Karpas-422 (cell line): Measurements from ENCODE around the gene KRTAP4-1. TPM values are rescaled to one million over a fixed set of nuclear protein-coding genes. Genes with fewer than 3 reads are reported as not detected.
"Not testable (repeated sequence)": the region's sequence is repeated elsewhere in the genome, so short reads cannot be mapped to it uniquely, and the experiment has no call there.

ENCODE experiments used
- DNase-seq: peaks from one replicate; pipeline ENCODE4 v3.0.0-alpha.2; 2015
- H2AFZ ChIP-seq: fragments of 200-600 bp; sonication (generic); 2 replicates; pipeline ENCODE4 v1.6.1; 2014; ENCODE audit warnings: antibody characterized with exemption, low read length, mixed read lengths
- H3K27ac ChIP-seq: fragments of 200-600 bp; sonication (generic); 2 replicates; pipeline ENCODE4 v1.5.1; 2014; ENCODE audit warnings: mild to moderate bottlenecking, low read length, moderate library complexity
- H3K27me3 ChIP-seq: fragments of 200-600 bp; sonication (generic); 2 replicates; pipeline ENCODE4 v1.6.1; 2014; ENCODE audit warnings: low read length, mixed read lengths
- H3K36me3 ChIP-seq: fragments of 200-600 bp; sonication (generic); 2 replicates; pipeline ENCODE4 v1.6.1; 2014; ENCODE audit warnings: low read length, mixed read lengths; ENCODE audit not compliant: insufficient read depth
- H3K4me1 ChIP-seq: fragments of 200-600 bp; sonication (generic); 2 replicates; pipeline ENCODE4 v1.6.1; 2014; ENCODE audit warnings: mild to moderate bottlenecking, low read length, mixed read lengths
- H3K4me2 ChIP-seq: fragments of 200-600 bp; sonication (generic); 2 replicates; pipeline ENCODE4 v1.6.1; 2014; ENCODE audit warnings: low read length, low read depth, mild to moderate bottlenecking; ENCODE audit not compliant: poor library complexity, severe bottlenecking
- H3K4me3 ChIP-seq: fragments of 200-600 bp; sonication (generic); 2 replicates; pipeline ENCODE4 v1.5.1; 2014; ENCODE audit warnings: mild to moderate bottlenecking, antibody characterized with exemption, low read length, mixed read lengths
- H3K79me2 ChIP-seq: fragments of 200-600 bp; sonication (generic); 2 replicates; pipeline ENCODE4 v1.6.1; 2014; ENCODE audit warnings: mild to moderate bottlenecking, low read length, mixed read lengths
- H3K9ac ChIP-seq: fragments of 200-600 bp; sonication (generic); 2 replicates; pipeline ENCODE4 v1.6.0; 2014; ENCODE audit warnings: low read length
- H3K9me2 ChIP-seq: fragments of 200-600 bp; sonication (generic), shearing (Covaris generic); replicated peaks from 2 replicates; pipeline ENCODE4 v1.6.0; 2014; ENCODE audit warnings: mild to moderate bottlenecking, low read length, moderate library complexity; ENCODE audit not compliant: insufficient read depth
- H3K9me3 ChIP-seq: fragments of 300-700, 200-600 bp; sonication (generic); 2 replicates; pipeline ENCODE4 v1.6.1; 2014; ENCODE audit warnings: low read length, mixed read lengths
- H4K20me1 ChIP-seq: fragments of 200-600 bp; sonication (generic); 2 replicates; pipeline ENCODE4 v1.6.1; 2014; ENCODE audit warnings: mild to moderate bottlenecking, antibody characterized with exemption, low read length, low read depth; ENCODE audit not compliant: insufficient read depth
- total RNA-seq: library from RNA; depleted of rRNA; stranded (reverse); fragments of >200 nt; shearing (Covaris generic); gene quantifications from 2 replicates; pipeline ENCODE4 v1.2.3, GENCODE V29; 2014; ENCODE audit warnings: low replicate concordance

Gene KRTAP4-1
- total RNA-seq, 1 experiment from 2014 or later = not detected

GRCh38 chr17:41212524-41213169, 27.9 kb upstream of the KRTAP4-1 start:
- H3K4me1 ChIP-seq = no peaks in the 10 kb centered on the region
- no peak overlapping the region for H3K4me2 ChIP-seq
- H3K36me3 ChIP-seq = no peaks in the 10 kb centered on the region
- H3K4me3 ChIP-seq = no peak overlapping the region
- H3K79me2 ChIP-seq = no peaks in the 10 kb centered on the region
- no peaks in the 10 kb centered on the region for H3K9me3 ChIP-seq
- H4K20me1 ChIP-seq = no peaks in the 10 kb centered on the region
- H2AFZ ChIP-seq = no peak overlapping the region
- H3K27ac ChIP-seq = no peak overlapping the region
- no peak overlapping the region for H3K9ac ChIP-seq
- DNase-seq = no peak
- H3K27me3 ChIP-seq = no peaks in the 10 kb centered on the region
- no peaks in the 10 kb centered on the region for H3K9me2 ChIP-seq

DNA sequence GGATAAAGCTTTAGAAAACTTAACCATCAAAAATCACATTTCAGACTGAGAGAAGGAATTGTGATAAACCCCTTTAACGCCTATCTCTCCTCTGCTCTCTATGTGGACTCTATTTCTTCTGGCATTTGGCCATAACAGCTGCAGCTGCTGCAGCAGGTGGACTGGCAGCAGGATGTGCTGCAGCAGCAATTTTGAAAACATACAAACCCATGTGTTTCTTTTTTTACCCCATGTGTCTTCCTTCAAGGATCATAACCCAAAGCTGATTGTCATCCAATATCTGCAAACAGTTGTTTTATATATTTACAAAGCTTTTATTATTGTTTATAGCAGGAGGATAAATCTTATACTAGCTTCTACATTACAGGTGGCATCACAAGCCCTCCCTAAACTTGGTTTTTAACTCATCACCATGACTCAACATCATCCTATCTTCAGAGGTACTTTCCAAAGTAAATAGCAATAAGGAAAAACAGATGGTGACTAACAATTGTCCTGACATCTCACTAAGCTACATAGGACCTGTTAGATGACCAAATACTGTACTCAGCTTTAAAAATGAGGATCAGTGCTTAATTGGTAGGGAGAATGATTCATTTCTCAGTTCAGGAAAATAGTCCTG, 27.2 kb upstream of the KRTAP4-1 start:
- H3K27ac ChIP-seq = no peak overlapping the region
- no peak overlapping the region for H2AFZ ChIP-seq
- no peak overlapping the region for H3K4me2 ChIP-seq

DNA sequence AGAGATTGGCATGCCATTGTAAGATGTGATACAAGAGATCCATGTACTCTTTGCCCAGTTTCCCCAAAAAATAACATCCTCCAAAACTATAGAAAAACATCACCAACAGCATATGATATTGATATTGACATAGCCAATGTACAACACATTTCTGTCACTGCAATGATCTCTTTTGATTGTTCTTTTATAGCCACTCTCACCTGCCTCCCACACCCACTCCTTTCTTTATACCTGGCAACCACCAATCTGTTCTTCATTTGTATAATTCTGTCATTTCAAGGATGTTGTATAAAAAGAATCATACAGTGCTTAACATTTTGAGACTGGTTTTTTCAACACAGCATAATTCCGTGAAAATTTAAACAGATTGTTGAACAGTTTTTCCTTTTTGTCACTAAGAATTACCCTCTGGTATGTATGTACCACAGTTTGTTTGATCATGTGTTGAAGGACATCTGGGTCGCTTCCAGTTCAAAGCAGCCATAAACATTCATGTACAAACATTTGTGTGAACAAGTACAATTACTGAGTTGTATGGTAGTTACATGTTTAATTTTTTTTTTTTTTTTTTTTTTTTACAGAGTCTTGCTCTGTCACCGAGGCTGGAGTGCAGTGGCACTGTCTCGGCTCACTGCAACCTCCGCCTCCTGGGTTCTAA, 14.8 kb upstream of the KRTAP4-1 start:
- Histone ChIP-seq H3K9me3 (no peaks in the 10 kb centered on the region), H3K4me3 (no peak overlapping the region), H3K79me2 (no peaks in the 10 kb centered on the region), H3K36me3 (no peaks in the 10 kb centered on the region), H3K4me2 (no peak overlapping the region), H3K27ac (no peak overlapping the region), H3K4me1 (no peaks in the 10 kb centered on the region), H3K9me2 (no peaks in the 10 kb centered on the region), H3K27me3 (no peaks in the 10 kb centered on the region), H4K20me1 (no peaks in the 10 kb centered on the region), H3K9ac (no peak overlapping the region), H2AFZ (no peak overlapping the region)
- no peak for DNase-seq

More for the DNA sequence above, 27.2 kb upstream of the KRTAP4-1 start:
- no peak overlapping the region for H3K9ac ChIP-seq
- no peak for DNase-seq
- no peak overlapping the region for H3K4me3 ChIP-seq
- H3K9me3 ChIP-seq = no peaks in the 10 kb centered on the region
- no peaks in the 10 kb centered on the region for H3K36me3 ChIP-seq
- no peaks in the 10 kb centered on the region for H3K79me2 ChIP-seq
- H3K27me3 ChIP-seq = no peaks in the 10 kb centered on the region
- no peaks in the 10 kb centered on the region for H4K20me1 ChIP-seq
- no peaks in the 10 kb centered on the region for H3K4me1 ChIP-seq
- H3K9me2 ChIP-seq = no peaks in the 10 kb centered on the region

DNA sequence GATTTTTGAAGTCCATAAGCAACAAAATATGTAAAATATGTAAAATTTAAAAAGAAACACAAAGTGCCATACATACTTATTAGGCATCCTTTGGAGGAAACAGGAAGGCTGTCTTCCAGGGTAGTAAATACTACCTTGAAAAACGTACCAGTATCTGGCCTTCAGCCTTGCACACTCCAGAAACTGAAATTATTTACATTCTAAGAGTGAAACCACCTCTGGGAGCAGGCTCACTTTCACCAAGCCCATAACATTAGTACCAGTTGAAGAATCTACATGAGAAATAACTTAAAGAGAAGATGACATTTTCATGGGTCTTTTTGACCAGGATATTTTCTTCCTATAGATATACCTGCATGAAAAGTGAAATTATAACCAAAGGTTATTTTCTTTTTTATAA, 11.4 kb upstream of the KRTAP4-1 start:
- DNase-seq = no peak
- Histone ChIP-seq H3K27ac (no peak overlapping the region), H2AFZ (no peak overlapping the region), H3K4me3 (no peak overlapping the region), H3K36me3 (no peaks in the 10 kb centered on the region), H3K9me3 (no peaks in the 10 kb centered on the region), H4K20me1 (no peaks in the 10 kb centered on the region), H3K79me2 (no peaks in the 10 kb centered on the region), H3K9me2 (no peaks in the 10 kb centered on the region), H3K27me3 (no peaks in the 10 kb centered on the region), H3K4me1 (no peaks in the 10 kb centered on the region), H3K4me2 (no peak overlapping the region), H3K9ac (no peak overlapping the region)

- H3K9me2 ChIP-seq = no peaks in the 10 kb centered on the region
- no peaks in the 10 kb centered on the region for H4K20me1 ChIP-seq
- no peaks in the 10 kb centered on the region for H3K79me2 ChIP-seq
- no peaks in the 10 kb centered on the region for H3K4me1 ChIP-seq
- H3K9me3 ChIP-seq = no peaks in the 10 kb centered on the region
- H3K36me3 ChIP-seq = no peaks in the 10 kb centered on the region
- H3K27me3 ChIP-seq = no peaks in the 10 kb centered on the region
- no peak overlapping the region for H3K4me3 ChIP-seq
- H3K4me2 ChIP-seq = no peak overlapping the region
- H3K9ac ChIP-seq = no peak overlapping the region
- H3K27ac ChIP-seq = no peak overlapping the region
- H2AFZ ChIP-seq = no peak overlapping the region
- no peak for DNase-seq
Observed at GRCh38 chr17:41190328-41190727, 5.6 kb upstream of the KRTAP4-1 start.

DNA sequence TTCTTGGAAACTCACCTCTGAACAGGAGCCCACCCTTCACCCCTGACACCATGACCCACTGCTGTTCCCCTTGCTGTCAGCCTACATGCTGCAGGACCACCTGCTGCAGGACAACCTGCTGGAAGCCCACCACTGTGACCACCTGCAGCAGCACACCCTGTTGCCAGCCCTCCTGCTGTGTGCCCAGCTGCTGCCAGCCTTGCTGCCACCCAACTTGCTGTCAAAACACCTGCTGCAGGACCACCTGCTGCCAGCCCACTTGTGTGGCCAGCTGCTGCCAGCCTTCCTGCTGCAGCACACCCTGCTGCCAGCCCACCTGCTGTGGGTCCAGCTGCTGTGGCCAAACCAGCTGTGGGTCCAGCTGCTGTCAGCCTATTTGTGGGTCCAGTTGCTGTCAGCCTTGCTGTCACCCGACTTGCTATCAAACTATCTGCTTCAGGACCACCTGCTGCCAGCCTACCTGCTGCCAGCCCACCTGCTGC, 5.2 kb upstream of the KRTAP4-1 start, which contains the start of gene KRTAP9-1:
Gene KRTAP9-1 (plus strand): TSS at position 51 of the 482 bp plus-strand sequence. CDS start 0 bp downstream, at position 51.
- not testable (repeated sequence) for H3K9ac ChIP-seq, H3K9me3 ChIP-seq, H3K79me2 ChIP-seq, H3K36me3 ChIP-seq, H3K9me2 ChIP-seq, H3K4me2 ChIP-seq, H4K20me1 ChIP-seq, H3K4me1 ChIP-seq, H3K4me3 ChIP-seq, H2AFZ ChIP-seq, H3K27me3 ChIP-seq, DNase-seq, H3K27ac ChIP-seq

DNA sequence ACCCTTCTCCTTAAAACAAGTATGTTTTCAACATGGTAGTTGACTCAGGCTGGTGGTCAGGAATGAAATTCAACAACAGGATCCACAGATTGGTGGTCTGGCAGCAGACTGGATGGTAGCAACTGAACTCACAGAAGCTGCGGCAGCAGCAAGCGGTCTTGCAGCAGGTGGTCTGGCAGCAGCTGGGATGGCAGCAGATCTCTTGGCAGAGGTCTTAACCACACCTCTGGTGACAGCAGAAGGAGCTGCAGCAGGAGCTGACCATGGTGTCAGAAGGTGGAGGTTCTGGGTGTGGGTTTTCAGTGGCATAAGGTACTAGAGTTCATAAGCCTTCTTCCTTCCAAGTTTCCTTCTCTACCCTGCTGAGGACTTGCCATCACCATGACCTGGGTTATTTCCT, 2.2 kb upstream of the KRTAP4-1 start:
- no peak overlapping the region for H3K4me3 ChIP-seq
- no peaks in the 10 kb centered on the region for H3K9me2 ChIP-seq
- DNase-seq = no peak
- no peak overlapping the region for H3K27ac ChIP-seq
- H3K36me3 ChIP-seq = no peaks in the 10 kb centered on the region
- no peaks in the 10 kb centered on the region for H3K79me2 ChIP-seq
- H2AFZ ChIP-seq = no peak overlapping the region
- H3K4me1 ChIP-seq = no peaks in the 10 kb centered on the region
- H3K9ac ChIP-seq = no peak overlapping the region
- no peaks in the 10 kb centered on the region for H3K27me3 ChIP-seq
- H4K20me1 ChIP-seq = no peaks in the 10 kb centered on the region
- no peak overlapping the region for H3K4me2 ChIP-seq
- H3K9me3 ChIP-seq = no peaks in the 10 kb centered on the region

DNA sequence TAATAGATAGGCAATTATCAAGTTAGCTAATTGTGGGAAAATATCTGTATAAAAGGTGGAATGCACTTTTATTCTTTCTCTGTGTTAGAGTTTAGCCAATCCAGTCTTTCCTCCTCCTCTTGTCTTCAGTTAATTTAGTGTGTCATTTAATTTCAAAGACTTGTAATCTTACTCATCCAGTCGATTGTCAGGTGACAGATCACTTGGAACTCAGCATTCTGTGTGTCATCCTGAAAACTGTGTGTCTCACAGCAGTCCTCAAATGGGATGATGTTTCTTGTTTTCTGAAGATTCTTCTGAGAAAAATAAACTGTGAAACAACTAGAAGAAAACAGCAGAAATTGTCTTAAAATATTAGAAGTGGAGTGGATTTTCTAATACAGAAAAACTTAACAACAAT, 290 bp upstream of the KRTAP4-1 start:
- no peaks in the 10 kb centered on the region for H3K9me2 ChIP-seq
- H3K4me2 ChIP-seq = no peak overlapping the region
- DNase-seq = no peak
- H3K27me3 ChIP-seq = no peaks in the 10 kb centered on the region
- no peak overlapping the region for H3K27ac ChIP-seq
- no peak overlapping the region for H3K9ac ChIP-seq
- H3K4me3 ChIP-seq = no peak overlapping the region
- H3K9me3 ChIP-seq = no peaks in the 10 kb centered on the region
- no peaks in the 10 kb centered on the region for H4K20me1 ChIP-seq
- no peaks in the 10 kb centered on the region for H3K36me3 ChIP-seq
- no peak overlapping the region for H2AFZ ChIP-seq
- no peaks in the 10 kb centered on the region for H3K4me1 ChIP-seq
- H3K79me2 ChIP-seq = no peaks in the 10 kb centered on the region
